Posterior vena cava (tissue), 2 donors: Measurements from ENCODE around the gene LAMA3. TPM values are rescaled to one million over a fixed set of nuclear protein-coding genes. Genes with fewer than 3 reads are reported as not detected.

Source experiments
- DNase-seq: peaks from one replicate; pipeline ENCODE4 v3.0.0-alpha.2; 2020; ENCODE audit warnings: low spot score
- intact Hi-C, 2 donors: fragments of 100-400 bp; cut with DNase I; formaldehyde crosslinking; loops; one replicate each; pipeline versions ENCODE4 v1.14.1 to v1.14.2; 2022 to 2023
- total RNA-seq, 2 donors: library from RNA; stranded (reverse); fragmentation: NEBNext Ultra II Directional; extraction: Animal tissue kit (Norgen Biotek cat#: 25700); gene quantifications; one replicate each; pipeline ENCODE4 v1.2.1, GENCODE V29; 2021
- donor health status: DM: yes; HTN: yes; CAD: no.
- donor health status: DM: yes; HTN: yes; CAD: no.

The LAMA3 gene
- total RNA-seq, 2 donors from 2014 or later, result 38.6 to 48.4 TPM

DNA sequence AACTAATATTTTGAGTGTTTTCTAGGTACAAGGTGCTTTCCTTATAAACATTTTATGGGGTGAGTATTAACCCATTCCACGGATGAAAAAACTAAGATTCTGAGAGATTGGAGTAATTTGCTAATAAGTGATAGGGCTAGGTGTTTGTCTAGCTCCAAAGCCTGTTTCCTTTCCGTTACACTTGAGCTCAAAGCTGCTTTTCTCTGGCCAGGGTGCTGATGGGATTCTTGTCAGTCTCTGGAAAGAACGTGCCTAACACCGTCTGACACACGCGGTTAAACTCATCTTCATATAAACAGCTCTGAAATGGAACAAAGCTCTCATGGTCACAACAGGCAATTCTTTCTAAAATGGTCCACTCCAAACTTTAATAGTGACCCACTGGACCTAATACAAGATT, 24.6 kb upstream of the LAMA3 start:
- DNase-seq, result no peak
- intact Hi-C loops, result no loop called here

DNA sequence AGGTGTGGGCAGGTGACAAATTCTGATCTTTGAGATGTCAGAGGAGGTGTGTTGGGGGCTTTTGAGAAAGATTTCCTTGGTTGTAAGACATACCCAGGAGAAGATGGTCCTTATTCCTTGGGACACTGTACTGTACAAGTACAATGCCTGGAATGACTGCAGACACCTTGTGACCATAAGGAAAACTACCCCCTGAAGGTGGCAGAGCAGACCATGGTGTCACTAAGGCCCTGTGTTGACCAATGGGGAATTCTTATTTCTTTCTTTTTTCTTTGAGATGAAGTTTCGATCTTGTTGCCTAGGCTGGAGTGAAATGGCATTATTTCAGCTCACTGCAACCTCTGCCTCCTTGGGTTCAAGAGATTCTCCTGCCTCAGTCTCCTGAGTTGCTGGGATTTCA, 22.1 kb upstream of the LAMA3 start:
- intact Hi-C loops, result no loop called here
- no peak for DNase-seq

- no peak for DNase-seq
- intact Hi-C loops, result no loop called here
Measured at GRCh38 chr18:23668731-23669130, 20.5 kb upstream of the LAMA3 start.

GRCh38 chr18:23669202-23669766, 20.0 kb upstream of the LAMA3 start:
- intact Hi-C loops, result no loop called here
- DNase-seq, result no peak

DNA sequence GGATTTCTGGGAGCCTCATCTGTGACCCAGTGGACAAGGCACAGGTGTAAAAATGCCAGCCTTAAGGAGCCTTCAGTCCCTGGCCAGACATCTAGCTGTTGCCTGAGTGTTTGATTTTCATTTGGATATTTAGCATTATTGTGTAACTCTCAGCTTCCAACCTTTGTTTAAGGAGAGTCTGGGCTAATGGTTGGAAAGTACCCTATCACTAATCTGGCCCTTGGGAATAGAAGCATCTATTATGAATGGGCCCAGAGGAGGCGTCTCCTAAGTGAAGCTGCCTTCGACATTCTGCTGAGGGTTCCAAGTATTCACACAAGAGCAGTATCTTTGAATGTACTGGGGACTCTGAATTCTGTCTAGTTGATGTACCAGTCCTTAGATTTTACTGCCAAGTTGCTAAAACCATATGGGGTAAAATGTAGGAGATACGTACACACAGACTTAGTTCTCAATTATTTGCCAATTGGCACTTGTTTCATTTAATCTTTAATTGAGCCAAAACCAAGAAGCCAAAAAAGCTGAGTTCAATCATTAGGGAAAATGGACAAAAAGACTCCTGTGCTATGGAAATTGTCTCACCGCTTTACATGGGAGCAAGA, 19.3 kb upstream of the LAMA3 start:
- no peak for DNase-seq
- intact Hi-C loops, result no loop called here

DNA sequence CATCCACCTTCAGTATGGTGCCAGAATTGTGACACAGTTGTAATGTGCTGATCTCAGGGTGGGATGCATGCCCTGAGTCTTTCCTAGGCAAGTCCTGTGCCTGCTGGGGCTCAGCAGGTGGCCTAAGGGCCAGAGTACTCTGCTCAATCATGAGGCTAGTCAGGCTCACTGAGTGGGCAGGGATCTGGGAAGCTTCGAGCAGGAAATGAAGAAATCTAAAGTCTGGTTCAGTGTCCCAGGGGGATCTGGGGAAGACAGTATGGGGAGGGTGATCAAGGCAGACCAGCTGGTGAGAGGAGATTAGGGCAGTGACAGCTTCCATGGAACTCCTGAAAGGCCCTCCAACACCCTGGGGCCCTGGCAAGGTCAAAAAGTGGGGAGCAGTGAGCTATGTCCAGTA, 17.7 kb upstream of the LAMA3 start:
- no peak for DNase-seq
- intact Hi-C loops, result no loop called here

- DNase-seq, result no peak
- intact Hi-C loops, result no loop called here
Measured at GRCh38 chr18:23673725-23674124, 15.5 kb upstream of the LAMA3 start.

DNA sequence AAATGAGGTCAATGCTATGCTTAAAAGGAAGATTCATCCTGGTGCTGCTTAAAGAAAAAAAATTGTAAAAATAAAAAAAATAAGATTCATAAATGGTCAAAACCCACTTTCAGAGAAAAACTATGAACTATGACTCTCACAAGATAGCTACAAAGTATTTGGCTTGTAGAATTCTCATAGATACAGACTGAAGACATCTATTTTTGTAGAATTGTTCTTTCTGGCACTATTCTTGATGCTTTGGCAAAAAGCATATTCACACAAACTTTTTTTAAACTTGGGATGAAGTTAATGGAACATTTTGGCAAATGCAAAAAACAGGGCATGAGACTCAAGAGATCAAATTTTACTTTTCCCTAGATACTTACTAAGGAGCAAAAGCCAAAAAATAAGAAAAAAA, 14.0 kb upstream of the LAMA3 start:
- intact Hi-C loops, result no loop called here
- DNase-seq, result no peak

- intact Hi-C loops, result no loop called here
- DNase-seq, result no peak
Measured at GRCh38 chr18:23675896-23676295, 13.4 kb upstream of the LAMA3 start.

DNA sequence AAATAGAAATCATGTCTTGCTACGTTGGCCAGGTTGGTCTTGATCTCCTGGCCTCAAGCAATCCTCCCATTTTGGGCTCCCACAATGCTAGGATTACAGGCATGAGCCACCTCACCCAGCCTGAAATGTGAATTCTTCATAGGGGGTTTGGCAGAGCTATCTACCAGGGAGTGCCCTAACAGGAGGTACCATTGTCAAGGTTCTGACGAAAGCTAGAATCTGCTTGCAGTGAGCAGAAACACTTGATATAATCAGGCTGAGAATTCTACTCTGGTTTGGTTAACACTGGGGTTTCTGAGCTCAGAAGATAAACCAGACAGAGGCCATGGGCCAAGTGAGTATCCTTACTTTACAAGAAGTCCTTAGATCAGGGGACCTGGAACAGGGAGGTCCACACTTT, 7.2 kb upstream of the LAMA3 start:
- intact Hi-C loops, result no loop called here
- no peak for DNase-seq

DNA sequence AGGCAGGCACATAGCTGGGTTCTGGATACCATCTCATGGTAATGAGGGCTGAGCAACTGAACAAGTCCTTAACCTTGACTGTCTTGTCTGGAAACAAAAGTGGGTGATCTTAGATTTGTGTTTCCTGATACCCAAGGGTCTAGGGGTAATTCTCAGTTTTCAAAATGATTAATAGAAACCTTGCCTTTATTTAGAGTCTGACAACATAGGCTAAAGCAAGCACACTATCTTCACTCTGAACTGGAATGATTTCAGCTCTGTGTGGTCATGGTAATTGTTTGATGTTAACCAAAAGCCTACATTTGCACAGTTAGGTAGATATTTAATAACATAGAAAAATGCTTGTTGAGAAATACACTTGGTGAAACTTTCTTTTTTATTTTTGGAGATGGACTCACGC, 6.8 kb upstream of the LAMA3 start:
- no peak for DNase-seq
- intact Hi-C loops, result no loop called here

- DNase-seq, result no peak
- intact Hi-C loops, result no loop called here
Measured at GRCh38 chr18:23683155-23683554, 6.1 kb upstream of the LAMA3 start.

- DNase-seq, result no peak
- intact Hi-C loops, result no loop called here
Measured at GRCh38 chr18:23683671-23684070, 5.6 kb upstream of the LAMA3 start.

GRCh38 chr18:23684515-23685197, 4.6 kb upstream of the LAMA3 start:
- intact Hi-C loops, result no loop called here

GRCh38 chr18:23688528-23688927, 725 bp upstream of the LAMA3 start:
- DNase-seq, result no peak
- intact Hi-C loops, result no loop called here

More at GRCh38 chr18:23684515-23685197, 4.6 kb upstream of the LAMA3 start:
- no peak for DNase-seq

DNA sequence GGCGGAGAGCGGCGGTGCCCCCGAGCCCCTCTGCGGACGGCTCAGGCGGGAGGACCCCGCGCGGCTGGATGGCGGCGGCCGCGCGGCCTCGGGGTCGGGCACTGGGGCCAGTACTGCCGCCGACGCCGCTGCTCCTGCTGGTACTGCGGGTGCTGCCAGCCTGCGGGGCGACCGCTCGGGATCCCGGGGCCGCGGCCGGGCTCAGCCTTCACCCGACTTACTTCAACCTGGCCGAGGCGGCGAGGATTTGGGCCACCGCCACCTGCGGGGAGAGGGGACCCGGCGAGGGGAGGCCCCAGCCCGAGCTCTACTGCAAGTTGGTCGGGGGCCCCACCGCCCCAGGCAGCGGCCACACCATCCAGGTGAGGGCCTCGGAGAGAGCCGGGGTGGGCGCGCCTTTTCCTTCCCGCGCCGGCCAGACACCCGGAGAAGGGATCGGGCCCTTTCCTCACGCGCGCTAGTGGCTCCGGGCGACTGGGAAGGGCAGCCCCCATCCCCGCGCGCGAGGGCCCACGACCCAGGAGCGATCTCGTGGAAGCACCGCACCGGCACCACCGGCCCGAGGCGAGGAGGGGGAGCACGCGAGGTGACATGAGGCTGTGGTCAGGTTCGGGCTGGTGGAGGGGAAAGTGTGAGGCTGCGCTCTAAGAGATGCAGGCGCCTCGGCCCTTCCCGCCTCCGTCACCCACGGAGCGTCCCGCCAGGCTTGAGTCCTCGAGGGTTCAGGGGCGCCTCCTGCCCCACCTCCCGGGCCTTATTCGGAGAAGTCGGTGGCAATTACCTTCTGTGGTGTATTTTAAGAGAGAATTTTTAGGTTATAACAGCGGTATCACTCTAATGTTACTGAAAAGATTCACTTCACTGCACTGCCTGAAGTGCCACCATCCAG, 607 bp downstream of the LAMA3 start:
- peak; percentile 83 for DNase-seq
- intact Hi-C loops, result no loop called here

- intact Hi-C loops, result no loop called here
Measured at GRCh38 chr18:23690505-23691068, 1.3 kb downstream of the LAMA3 start.

GRCh38 chr18:23693846-23694245, 4.6 kb downstream of the LAMA3 start:
- no peak for DNase-seq

More at GRCh38 chr18:23690505-23691068, 1.3 kb downstream of the LAMA3 start:
- DNase-seq, result no peak

GRCh38 chr18:23694637-23695430, 5.6 kb downstream of the LAMA3 start:
- intact Hi-C loops, result no loop called here
- DNase-seq, result no peak

More at GRCh38 chr18:23693846-23694245, 4.6 kb downstream of the LAMA3 start:
- intact Hi-C loops, result no loop called here
